ENCODE measurements around the gene MEPCE. TPM values are rescaled to one million over a fixed set of nuclear protein-coding genes. Genes with fewer than 3 reads are reported as not detected.
A peak's percentile ranks its signal among the peaks of the same experiment; 100 is the strongest.
"Not testable (repeated sequence)": the region's sequence is repeated elsewhere in the genome, so short reads cannot be mapped to it uniquely, and the experiment has no call there.

MEPCE gene
- total RNA-seq: 10 to 100 TPM; 36.7 to 40.1 TPM

GRCh38 chr7:100429637-100430492 lies at the start of gene MEPCE:
TSS of gene MEPCE (plus strand) at chr7:100429831. CDS start at chr7:100430019, 188 bp downstream.
- CTCF ChIA-PET: interaction anchor here (0.9 to 2.7 kb wide), 7 partner anchors 21 to 348 kb away, joined by 3 to 9 read pairs (median 4); partner anchors contain the start of genes AP4M1, MCM7 and MOSPD3
- POLR2A ChIA-PET: interaction anchor here (0.6 to 3.2 kb wide), 48 partner anchors 8 to 872 kb away, joined by 3 to 43 read pairs (median 4); partner anchors contain the start of genes AGFG2, AP4M1, FBXO24 and GPC2

GRCh38 chr7:100380196-100380595 lies 49.4 kb upstream of the MEPCE start:
- Mint-ChIP-seq H3K4me3 (no peak overlapping the region), H3K27me3 (peaks cover 15% of the 10 kb centered on the region), H3K9me3 (no peaks in the 10 kb centered on the region), H3K4me1 (peaks cover 3% of the 10 kb centered on the region), H3K36me3 (ENCODE audit: low read depth) (no peaks in the 10 kb centered on the region), H3K27ac (no peak overlapping the region)
- POLR2A ChIA-PET: no interaction called here
- CTCF ChIA-PET: interaction anchor here (0.7 to 1.4 kb wide), 3 partner anchors 12 to 108 kb away, joined by 3 to 4 read pairs (median 3); no protein-coding TSS in a partner anchor
- no peak for DNase-seq

More at GRCh38 chr7:100429637-100430492, at the start of gene MEPCE:
- Mint-ChIP-seq H3K36me3 (ENCODE audit: low read depth) (peaks cover 59% of the 10 kb centered on the region), H3K4me3 (peak within 1 kb of the TSS; percentile 92), H3K4me1 (peaks cover 61% of the 10 kb centered on the region), H3K27me3 (peaks cover 3% of the 10 kb centered on the region), H3K27ac (peak within 1 kb of the TSS; percentile 100), H3K9me3 (no peaks in the 10 kb centered on the region)
- peak; percentile 96 for DNase-seq

GRCh38 chr7:100381531-100382233 lies 47.9 kb upstream of the MEPCE start:
- H3K4me1 Mint-ChIP-seq; H3K9me3 Mint-ChIP-seq; H3K27ac Mint-ChIP-seq; DNase-seq; H3K36me3 Mint-ChIP-seq (ENCODE audit: low read depth); H3K4me3 Mint-ChIP-seq: not testable (repeated sequence)
- H3K27me3 Mint-ChIP-seq: peaks cover 15% of the 10 kb centered on the region
- POLR2A ChIA-PET: interaction anchor here (0.8 kb wide), 1 partner anchor 16 kb away, joined by 3 read pairs; no protein-coding TSS in a partner anchor
- CTCF ChIA-PET: interaction anchor here (0.6 to 1.4 kb wide), 3 partner anchors 14 to 208 kb away, joined by 3 to 4 read pairs (median 4); no protein-coding TSS in a partner anchor

GRCh38 chr7:100382234-100382853 lies 47.3 kb upstream of the MEPCE start:
- CTCF ChIA-PET; H3K27ac Mint-ChIP-seq; H3K4me1 Mint-ChIP-seq; DNase-seq; H3K36me3 Mint-ChIP-seq (ENCODE audit: low read depth); H3K9me3 Mint-ChIP-seq; H3K4me3 Mint-ChIP-seq: not testable (repeated sequence)
- H3K27me3 Mint-ChIP-seq: peaks cover 15% of the 10 kb centered on the region
- POLR2A ChIA-PET: interaction anchor here (0.8 kb wide), 1 partner anchor 17 kb away, joined by 3 read pairs; no protein-coding TSS in a partner anchor

- POLR2A ChIA-PET: no interaction called here
Measured at GRCh38 chr7:100384628-100385294, 44.9 kb upstream of the MEPCE start.

GRCh38 chr7:100386940-100387339 lies 42.7 kb upstream of the MEPCE start:
- no peak overlapping the region for H3K4me3 Mint-ChIP-seq
- ChIA-PET CTCF (no interaction called here), POLR2A (no interaction called here)
- peaks cover 3% of the 10 kb centered on the region for H3K4me1 Mint-ChIP-seq
- DNase-seq: no peak
- no peaks in the 10 kb centered on the region for H3K36me3 Mint-ChIP-seq (ENCODE audit: low read depth)
- no peaks in the 10 kb centered on the region for H3K9me3 Mint-ChIP-seq
- H3K27me3 Mint-ChIP-seq: peaks cover 30% of the 10 kb centered on the region
- H3K27ac Mint-ChIP-seq: no peak overlapping the region

More at GRCh38 chr7:100384628-100385294, 44.9 kb upstream of the MEPCE start:
- Mint-ChIP-seq H3K4me3 (no peak overlapping the region), H3K27ac (no peak overlapping the region), H3K4me1 (peaks cover 3% of the 10 kb centered on the region), H3K36me3 (ENCODE audit: low read depth) (no peaks in the 10 kb centered on the region), H3K9me3 (no peaks in the 10 kb centered on the region), H3K27me3 (peaks cover 20% of the 10 kb centered on the region)
- DNase-seq: no peak
- CTCF ChIA-PET: interaction anchor here (1.0 kb wide), 1 partner anchor 40 kb away, joined by 3 read pairs; no protein-coding TSS in a partner anchor

- Mint-ChIP-seq H3K4me3 (no peak overlapping the region), H3K36me3 (ENCODE audit: low read depth) (no peaks in the 10 kb centered on the region), H3K4me1 (peaks cover 3% of the 10 kb centered on the region), H3K27ac (no peak overlapping the region), H3K9me3 (no peaks in the 10 kb centered on the region), H3K27me3 (peaks cover 38% of the 10 kb centered on the region)
- ChIA-PET CTCF (interaction anchor here (0.7 kb wide), 1 partner anchor 16 kb away, joined by 3 read pairs; no protein-coding TSS in a partner anchor), POLR2A (no interaction called here)
- DNase-seq: no peak
Measured at GRCh38 chr7:100387695-100388094, 41.9 kb upstream of the MEPCE start.

GRCh38 chr7:100389437-100390088 lies 40.1 kb upstream of the MEPCE start:
- Mint-ChIP-seq H3K4me3 (no peak overlapping the region), H3K9me3 (no peaks in the 10 kb centered on the region)

GRCh38 chr7:100390286-100391009 lies 39.2 kb upstream of the MEPCE start:
- ChIA-PET POLR2A (no interaction called here), CTCF (no interaction called here)
- Mint-ChIP-seq H3K27me3 (peaks cover 28% of the 10 kb centered on the region), H3K4me3 (no peak overlapping the region), H3K4me1 (peaks cover under 1% of the 10 kb centered on the region), H3K9me3 (no peaks in the 10 kb centered on the region), H3K36me3 (ENCODE audit: low read depth) (no peaks in the 10 kb centered on the region), H3K27ac (no peak overlapping the region)
- DNase-seq: no peak

More at GRCh38 chr7:100389437-100390088, 40.1 kb upstream of the MEPCE start:
- H3K36me3 Mint-ChIP-seq (ENCODE audit: low read depth): no peaks in the 10 kb centered on the region
- peaks cover 3% of the 10 kb centered on the region for H3K4me1 Mint-ChIP-seq
- no peak overlapping the region for H3K27ac Mint-ChIP-seq
- H3K27me3 Mint-ChIP-seq: peaks cover 33% of the 10 kb centered on the region
- no peak for DNase-seq
- ChIA-PET POLR2A (no interaction called here), CTCF (no interaction called here)

GRCh38 chr7:100393233-100393905 lies 36.3 kb upstream of the MEPCE start:
- peaks cover 22% of the 10 kb centered on the region for H3K4me1 Mint-ChIP-seq
- H3K36me3 Mint-ChIP-seq (ENCODE audit: low read depth): no peaks in the 10 kb centered on the region
- no peak overlapping the region for H3K27ac Mint-ChIP-seq
- POLR2A ChIA-PET: interaction anchor here (1.2 kb wide), 1 partner anchor 37 kb away, joined by 4 read pairs; the partner anchor contains the start of gene MEPCE
- no peaks in the 10 kb centered on the region for H3K9me3 Mint-ChIP-seq
- no peak for DNase-seq
- H3K27me3 Mint-ChIP-seq: peaks cover 31% of the 10 kb centered on the region
- no peak overlapping the region for H3K4me3 Mint-ChIP-seq
- CTCF ChIA-PET: interaction anchor here (0.5 to 3.3 kb wide), 2 partner anchors 14 kb away, joined by 3 to 20 read pairs; no protein-coding TSS in a partner anchor

- peaks cover 24% of the 10 kb centered on the region for H3K4me1 Mint-ChIP-seq
- H3K27ac Mint-ChIP-seq: no peak overlapping the region
Measured at GRCh38 chr7:100394077-100394476, 35.6 kb upstream of the MEPCE start.

More at GRCh38 chr7:100394077-100394476, 35.6 kb upstream of the MEPCE start:
- Mint-ChIP-seq H3K9me3 (no peaks in the 10 kb centered on the region), H3K27me3 (peaks cover 34% of the 10 kb centered on the region), H3K36me3 (ENCODE audit: low read depth) (no peaks in the 10 kb centered on the region), H3K4me3 (no peak overlapping the region)
- CTCF ChIA-PET: interaction anchor here (3.3 kb wide), 1 partner anchor 13 kb away, joined by 20 read pairs; no protein-coding TSS in a partner anchor
- POLR2A ChIA-PET: interaction anchor here (1.2 kb wide), 1 partner anchor 36 kb away, joined by 4 read pairs; the partner anchor contains the start of gene MEPCE
- no peak for DNase-seq

Data from activated CD4-positive, alpha-beta memory T cell treated with anti-CD3 and anti-CD28 coated beads, Interleukin-2, amount 10 ng/mL, durations not matched to agents 7 days and 5 days (primary cell).